ENCODE measurements around the gene SOX3. TPM values are rescaled to one million over a fixed set of nuclear protein-coding genes. Genes with fewer than 3 reads are reported as not detected.

Gene SOX3
- total and polyA plus RNA-seq, 2 donors (not counting 3 experiments of a cell fraction or from before 2014, with no cell fraction given) = not detected

GRCh38 chrX:140526171-140526570 is 21.3 kb upstream of the SOX3 start:
- Histone ChIP-seq H3K79me2 (ENCODE audit: control insufficient read depth, insufficient read depth, low read length) (no peaks in the 10 kb centered on the region), H2AFZ (ENCODE audit: low read depth, low read length) (no peak overlapping the region), H3K27me3 (ENCODE audit: control insufficient read depth in 2 of 2, insufficient read depth in 2 of 2, low read length in 2 of 2) (no peaks in the 10 kb centered on the region), H3K4me1 (ENCODE audit: control insufficient read depth, extremely low read depth, insufficient read depth, low read length) (no peaks in the 10 kb centered on the region), H3K27ac (ENCODE audit: insufficient read depth, low read depth, low read length) (no peak overlapping the region), H3K9ac (replicated peaks; ENCODE audit: extremely low read depth, insufficient read depth, low read length) (no peak overlapping the region), H3K4me3 (replicated peaks in 1 of 3; ENCODE audit: insufficient read depth in 1 of 3, low read depth in 1 of 3, low read length in 3 of 3) (no peak overlapping the region), H4K20me1 (replicated peaks; ENCODE audit: control insufficient read depth, extremely low read depth, insufficient read depth, low read length) (no peaks in the 10 kb centered on the region), H3K9me3 (replicated peaks; ENCODE audit: control insufficient read depth, insufficient read depth, low read length) (no peaks in the 10 kb centered on the region), H3K4me2 (ENCODE audit: insufficient read depth, low read length) (no peak overlapping the region), H3K9me1 (replicated peaks; ENCODE audit: control insufficient read depth, extremely low read depth, insufficient read depth, low read length) (no peaks in the 10 kb centered on the region), H3K36me3 (ENCODE audit: control insufficient read depth in 2 of 2, extremely low read depth in 1 of 2, insufficient read depth in 2 of 2, low read length in 2 of 2) (no peaks in the 10 kb centered on the region)
- FAIRE-seq (no peak), DNase-seq (ENCODE audit: low read depth, low spot score) (no peak)
- dilution Hi-C loops (cut with MboI; ENCODE audit: extremely low pct_ligation_motif_present, low sequenced_read_pairs) = no loop called here
- POLR2A ChIA-PET = no interaction called here
- no peak for TF ChIP-seq POLR2A (IDR thresholded peaks at IDR 0.05; ENCODE audit: low read depth, low read length)
- TF ChIP-seq JUN (IDR thresholded peaks at IDR 0.05; ENCODE audit: borderline replicate concordance, insufficient read depth, insufficient read length, low read depth) = no peak
- TF ChIP-seq EZH2 (IDR thresholded peaks at IDR 0.05; ENCODE audit: borderline replicate concordance, low read depth, low read length, severe bottlenecking) = no peak
- no peak for TF ChIP-seq MYC (IDR thresholded peaks at IDR 0.05; ENCODE audit: low read depth, low read length)
- TF ChIP-seq POLR2AphosphoS5 (IDR thresholded peaks at IDR 0.05; ENCODE audit: insufficient read depth, low read depth, low read length) = no peak
- TF ChIP-seq, protein P1, sequence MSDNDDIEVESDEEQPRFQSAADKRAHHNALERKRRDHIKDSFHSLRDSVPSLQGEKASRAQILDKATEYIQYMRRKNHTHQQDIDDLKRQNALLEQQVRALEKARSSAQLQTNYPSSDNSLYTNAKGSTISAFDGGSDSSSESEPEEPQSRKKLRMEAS (IDR thresholded peaks at IDR 0.05; ENCODE audit: insufficient read depth, insufficient read length) = no peak
- TF ChIP-seq, protein P2, sequence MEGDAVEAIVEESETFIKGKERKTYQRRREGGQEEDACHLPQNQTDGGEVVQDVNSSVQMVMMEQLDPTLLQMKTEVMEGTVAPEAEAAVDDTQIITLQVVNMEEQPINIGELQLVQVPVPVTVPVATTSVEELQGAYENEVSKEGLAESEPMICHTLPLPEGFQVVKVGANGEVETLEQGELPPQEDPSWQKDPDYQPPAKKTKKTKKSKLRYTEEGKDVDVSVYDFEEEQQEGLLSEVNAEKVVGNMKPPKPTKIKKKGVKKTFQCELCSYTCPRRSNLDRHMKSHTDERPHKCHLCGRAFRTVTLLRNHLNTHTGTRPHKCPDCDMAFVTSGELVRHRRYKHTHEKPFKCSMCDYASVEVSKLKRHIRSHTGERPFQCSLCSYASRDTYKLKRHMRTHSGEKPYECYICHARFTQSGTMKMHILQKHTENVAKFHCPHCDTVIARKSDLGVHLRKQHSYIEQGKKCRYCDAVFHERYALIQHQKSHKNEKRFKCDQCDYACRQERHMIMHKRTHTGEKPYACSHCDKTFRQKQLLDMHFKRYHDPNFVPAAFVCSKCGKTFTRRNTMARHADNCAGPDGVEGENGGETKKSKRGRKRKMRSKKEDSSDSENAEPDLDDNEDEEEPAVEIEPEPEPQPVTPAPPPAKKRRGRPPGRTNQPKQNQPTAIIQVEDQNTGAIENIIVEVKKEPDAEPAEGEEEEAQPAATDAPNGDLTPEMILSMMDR (IDR thresholded peaks at IDR 0.05; ENCODE audit: extremely low read depth in 1 of 2, insufficient read depth in 1 of 2, low read depth in 1 of 2, low read length in 2 of 2) = no peak
- no TSS peak for BruUV-seq (replicated peaks)
- intact Hi-C loops (cut with micrococcal nuclease) = no loop called here
- CTCF ChIA-PET = no interaction called here
